ENCODE measurements around the gene CREG1.

Gene CREG1

DNA sequence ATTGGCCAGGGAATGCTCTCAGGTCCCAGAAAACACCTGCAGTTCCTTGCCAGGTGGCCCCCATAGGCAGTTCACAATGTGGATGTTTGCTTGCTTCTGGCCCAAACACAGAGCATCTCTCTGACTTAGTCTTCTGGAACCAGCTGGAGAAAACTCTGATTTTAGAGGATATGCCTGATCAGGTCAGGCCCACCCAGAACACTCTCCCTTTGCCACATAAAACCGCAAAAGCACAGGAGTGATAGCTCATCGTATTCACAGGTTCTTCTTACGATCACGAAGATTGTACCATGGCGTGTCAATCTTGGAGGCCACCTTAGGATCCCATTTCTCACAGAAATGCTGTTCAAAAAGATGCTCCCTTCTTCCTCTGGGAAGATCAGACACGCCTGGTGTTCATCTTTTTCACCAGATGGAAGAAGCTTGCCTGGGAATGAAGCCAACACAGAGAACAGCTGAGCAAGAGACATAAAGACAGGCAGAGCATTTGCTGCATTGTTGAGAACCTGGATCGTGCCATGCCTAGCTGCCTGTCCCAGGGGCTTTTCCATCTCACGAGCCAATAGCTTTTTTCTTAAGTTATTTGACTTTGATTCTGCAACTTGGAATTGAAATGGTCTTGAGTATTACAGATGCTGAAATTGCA is 23.6 kb downstream of the CREG1 start:
- DNase-seq: no peak

GRCh38 chr1:167528057-167528728 is 25.4 kb downstream of the CREG1 start:
- no peak for DNase-seq

DNA sequence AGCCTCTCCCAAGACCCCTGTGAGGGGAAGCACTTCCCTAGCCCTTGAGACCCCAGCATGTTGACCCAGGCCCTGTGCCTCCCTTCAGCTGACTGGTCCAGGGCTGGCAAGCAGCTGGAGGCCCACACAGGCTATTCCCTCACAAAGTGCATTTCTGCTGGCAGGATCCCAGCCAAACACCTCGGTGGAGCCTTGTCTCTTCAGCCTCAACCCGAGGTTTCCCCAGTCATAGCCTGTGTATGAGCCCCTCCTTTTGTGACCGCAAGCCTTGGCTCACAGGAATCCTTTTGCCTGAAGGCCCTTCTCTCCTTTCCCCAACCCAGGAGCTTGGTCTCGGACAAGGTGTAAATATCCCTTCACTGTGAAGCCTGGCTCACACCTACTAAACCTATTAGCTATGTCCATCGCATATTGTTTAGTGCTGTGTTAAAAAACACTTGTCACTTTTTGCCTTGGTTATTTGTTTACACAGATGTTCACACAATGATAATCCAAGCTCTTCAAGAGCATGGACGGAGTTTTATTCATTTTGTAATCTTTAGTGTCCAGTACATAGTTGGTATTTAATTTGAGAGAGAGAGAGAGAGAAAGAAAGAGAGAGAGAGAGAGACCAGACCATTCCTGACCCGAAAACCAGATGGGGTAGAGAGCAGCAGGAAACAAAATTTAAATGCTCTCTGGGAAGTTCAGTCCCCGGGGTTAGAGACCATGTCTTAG is 26.7 kb downstream of the CREG1 start:
- DNase-seq: no peak

GRCh38 chr1:167524651-167525050 is 28.9 kb downstream of the CREG1 start:
- DNase-seq: no peak

DNA sequence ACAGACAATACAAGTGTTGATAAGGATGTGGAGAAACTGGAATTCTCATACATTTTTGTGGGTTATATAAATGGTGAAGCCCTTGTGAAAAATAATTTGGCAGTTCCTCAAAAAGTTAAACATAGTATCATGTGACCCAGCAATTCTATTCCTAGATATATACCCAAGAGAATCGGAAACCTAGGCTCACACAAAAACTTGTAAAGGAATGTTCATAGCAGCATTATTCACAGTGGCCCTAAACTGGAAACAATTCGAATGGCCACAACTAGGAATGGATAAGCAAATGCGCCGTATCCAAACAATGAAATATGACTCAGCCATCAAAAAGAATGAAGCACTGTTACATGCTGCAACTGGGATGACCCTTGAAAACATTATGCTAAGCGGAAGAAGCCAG is 31.3 kb downstream of the CREG1 start:
- DNase-seq: no peak

DNA sequence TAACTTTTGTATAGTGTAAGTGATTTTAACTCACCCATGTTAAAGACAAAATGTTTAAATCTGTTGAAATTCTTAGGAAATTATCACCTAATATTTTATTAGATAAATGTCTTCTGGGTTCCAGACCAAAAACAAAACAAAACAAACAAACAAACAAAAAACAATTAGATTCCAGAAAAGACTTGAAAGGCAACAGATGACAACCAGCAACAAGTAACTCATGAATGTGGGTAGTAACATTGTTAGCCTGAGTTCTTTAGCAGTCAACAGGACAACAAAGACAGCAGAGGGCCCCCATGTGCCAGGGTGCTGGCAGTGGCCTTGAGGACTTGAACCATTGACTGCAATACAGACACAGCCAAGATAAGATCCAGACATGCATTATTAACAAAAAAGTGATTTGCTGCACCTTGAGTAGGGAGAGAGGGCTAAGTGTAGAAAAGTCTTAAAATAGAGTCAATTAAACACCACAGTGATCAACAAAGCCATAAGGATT is 32.8 kb downstream of the CREG1 start:
- no peak for DNase-seq

- DNase-seq: no peak
These were observed 35.2 kb downstream of the CREG1 start, which contains the start of gene CD247 for GRCh38 chr1:167518331-167518700. Gene CD247 (minus strand): TSS chr1:167518529. CDS start chr1:167518465, 64 bp downstream.

- DNase-seq: no peak
These were observed 35.8 kb downstream of the CREG1 start for GRCh38 chr1:167517535-167518330.

DNA sequence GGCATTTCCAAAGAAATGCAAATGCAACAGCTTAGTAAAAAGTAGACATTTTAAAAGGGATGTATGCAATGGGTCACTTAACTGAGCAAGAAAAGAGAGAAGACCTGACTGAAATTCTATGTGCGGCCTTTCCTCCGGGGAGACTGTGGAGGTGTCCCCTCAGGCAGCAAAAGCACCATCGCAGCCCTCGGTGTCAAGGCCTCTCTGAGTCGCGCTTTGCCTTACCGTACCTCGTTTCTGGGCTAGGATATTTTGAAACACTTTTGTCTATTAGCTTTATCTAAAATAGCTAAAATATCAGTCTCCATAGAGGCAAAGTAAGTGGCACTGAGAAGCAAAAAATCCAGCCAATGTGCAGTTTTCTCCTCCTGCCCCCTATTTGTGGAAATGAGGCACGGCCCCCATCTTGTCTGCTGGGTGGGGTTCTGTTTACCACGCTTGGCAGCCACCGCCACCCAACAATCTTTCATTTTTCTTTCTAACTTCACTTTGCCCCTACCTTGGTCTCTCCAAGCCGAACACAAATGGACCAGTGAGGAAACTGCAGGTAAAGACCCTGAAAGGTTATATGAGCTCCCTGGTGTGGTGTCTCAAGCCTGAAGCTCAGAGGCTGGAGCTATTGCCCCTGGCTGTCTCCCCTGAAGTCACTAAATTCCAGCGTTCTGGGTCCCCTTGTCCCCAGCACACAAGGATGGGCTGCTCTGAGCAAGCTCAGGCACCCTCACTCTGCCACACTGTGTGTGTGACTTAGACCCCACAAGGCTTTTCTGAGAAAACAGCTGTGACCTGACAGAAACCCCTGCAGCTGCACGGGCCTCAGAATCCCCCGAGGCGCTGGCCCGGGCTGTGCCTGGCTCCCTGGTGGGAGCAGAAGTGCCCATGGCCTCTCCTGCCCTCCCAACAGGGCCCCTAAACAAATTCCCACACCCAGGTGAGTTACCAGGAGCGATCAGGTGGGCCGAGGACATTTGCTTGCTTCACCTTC is 36.9 kb downstream of the CREG1 start:
- DNase-seq: no peak

DNA sequence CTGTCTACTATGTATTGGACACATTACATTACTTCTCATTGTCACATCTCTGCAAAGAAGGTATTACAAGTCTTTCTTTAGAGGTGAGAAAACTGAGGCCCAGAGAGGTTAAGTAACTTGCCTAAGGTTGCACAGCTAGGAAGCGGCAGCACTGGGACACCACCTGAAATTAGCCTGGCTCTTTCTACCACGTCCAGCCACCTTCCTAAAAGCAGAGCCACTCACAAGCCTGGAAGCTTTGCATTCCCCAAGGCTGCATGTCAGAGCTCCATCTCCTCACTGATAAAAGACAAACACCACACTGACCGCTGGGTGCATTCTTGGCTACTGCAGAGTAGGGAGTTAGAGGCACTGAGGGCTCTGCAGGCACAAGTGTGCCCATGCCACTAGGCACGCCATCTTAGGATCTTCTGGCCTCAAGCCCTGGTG is 37.7 kb downstream of the CREG1 start:
- no peak for DNase-seq

GRCh38 chr1:167515461-167515860 is 38.1 kb downstream of the CREG1 start:
- no peak for DNase-seq

DNA sequence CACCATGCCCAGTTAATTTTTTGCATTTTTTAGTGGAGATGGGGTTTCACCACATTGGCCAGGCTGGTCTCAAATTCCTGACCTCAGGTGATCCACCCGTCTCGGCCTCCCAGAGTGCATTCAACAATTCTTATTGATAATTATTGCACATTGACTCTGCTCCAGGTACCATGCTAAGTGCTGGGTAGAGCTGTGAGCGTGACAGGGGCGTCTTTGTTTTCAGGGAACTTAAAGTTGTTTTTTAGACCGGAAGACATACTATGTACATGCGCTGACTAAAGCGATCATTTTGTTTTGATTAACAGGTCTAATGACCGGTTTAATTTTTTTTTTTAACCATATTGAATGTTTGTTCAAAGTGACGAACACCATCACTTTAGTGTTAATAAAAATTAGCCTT is 39.3 kb downstream of the CREG1 start:
- DNase-seq: no peak

DNA sequence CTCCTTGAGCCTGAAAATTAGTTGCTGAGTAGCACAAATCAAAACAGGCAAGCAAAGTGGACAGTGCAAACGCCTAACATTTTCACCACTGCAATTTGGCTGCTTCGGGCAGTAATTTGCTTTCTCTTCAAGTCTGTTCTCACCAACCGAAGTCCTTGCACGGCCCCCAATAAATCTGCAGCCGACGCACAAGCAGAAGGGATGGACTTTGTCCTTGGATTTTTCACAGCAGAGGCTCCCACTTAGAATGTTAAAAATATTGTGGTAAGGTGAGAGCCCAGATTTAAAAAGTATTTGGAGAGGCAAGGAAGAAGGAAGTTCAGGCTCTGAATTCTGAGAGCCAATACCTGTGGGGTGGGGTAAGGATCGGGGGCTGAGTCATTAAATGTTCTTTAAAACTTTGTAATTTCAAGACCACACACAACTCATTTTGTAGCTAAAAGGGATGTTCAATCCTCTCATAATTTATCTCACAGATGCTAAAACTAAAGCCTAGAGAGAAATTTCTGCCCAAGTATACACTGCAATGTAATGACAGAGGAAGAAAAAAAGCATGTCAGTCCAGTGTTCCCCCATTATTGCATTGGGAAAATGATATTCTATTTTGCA is 41.4 kb downstream of the CREG1 start:
- no peak for DNase-seq

GRCh38 chr1:167511374-167511986 is 42.1 kb downstream of the CREG1 start:
- no peak for DNase-seq

GRCh38 chr1:167510881-167511280 is 42.7 kb downstream of the CREG1 start:
- no peak for DNase-seq

DNA sequence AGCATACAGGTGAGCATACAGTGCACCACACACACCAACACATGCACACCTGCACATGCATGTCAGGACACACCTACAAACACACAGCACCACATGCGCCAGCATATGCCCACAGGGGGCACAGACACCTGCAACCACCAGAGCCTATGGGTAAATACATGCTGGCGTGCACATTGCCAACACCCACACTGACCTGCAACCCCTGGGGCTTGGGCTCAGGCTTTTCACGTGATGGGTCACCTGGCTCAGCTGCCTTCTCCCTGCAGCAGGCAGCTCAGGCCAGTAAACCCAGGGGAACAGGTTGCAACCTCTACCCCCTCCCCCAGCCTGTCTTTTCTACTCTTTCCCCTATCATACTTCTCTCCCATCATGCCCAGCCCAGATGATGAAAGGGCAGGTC is 43.3 kb downstream of the CREG1 start:
- no peak for DNase-seq

GRCh38 chr1:167509587-167509986 is 44.0 kb downstream of the CREG1 start:
- DNase-seq: no peak

DNA sequence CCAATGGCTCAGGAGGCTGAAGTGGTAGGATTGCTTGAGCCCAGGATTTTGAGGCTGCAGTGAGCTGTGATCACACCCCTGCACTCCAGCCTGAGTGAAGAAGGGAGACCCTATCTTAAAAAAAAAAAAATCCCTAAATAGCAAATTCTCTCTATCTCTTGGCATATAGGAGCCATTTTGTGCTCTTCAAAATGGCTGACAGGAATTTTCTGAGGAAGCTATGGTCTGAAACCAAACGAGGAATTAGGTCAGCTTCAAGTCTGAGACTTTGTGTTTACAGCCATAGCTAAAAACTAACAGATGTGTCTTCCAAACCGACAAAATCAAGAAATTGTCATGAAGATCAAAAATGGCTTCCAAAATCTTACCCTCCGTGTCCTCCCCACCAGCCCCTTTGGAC is 45.8 kb downstream of the CREG1 start:
- DNase-seq: no peak

GRCh38 chr1:167504467-167504827 is 49.1 kb downstream of the CREG1 start:
- DNase-seq: no peak

GRCh38 chr1:167503626-167504466 is 49.7 kb downstream of the CREG1 start:
- no peak for DNase-seq
